HepG2 (cell line): Measurements from ENCODE around the gene PPP1R1B. TPM values are rescaled to one million over a fixed set of nuclear protein-coding genes. Genes with fewer than 3 reads are reported as not detected.

Experiments used
- CREM ChIP-seq, 2 experiments: sonication (generic) in 1 of 2; formaldehyde crosslinking in 1 of 2; IDR thresholded peaks; 2 replicates each; pipeline versions ENCODE4 v1.4.0 to v1.6.1; 2016 to 2020; ENCODE audit warnings: antibody characterized with exemption in 1 of 2, mild to moderate bottlenecking in 1 of 2, missing genetic modification reagents in 1 of 2
- ELF3 ChIP-seq: IDR thresholded peaks from 2 replicates; pipeline ENCODE4 v1.6.1; 2016; ENCODE audit warnings: missing genetic modification reagents, missing compliant biosample characterization
- HNF4A ChIP-seq: sonication (generic); formaldehyde crosslinking; IDR thresholded peaks from 2 replicates; pipeline ENCODE4 v1.4.0; 2020; ENCODE audit warnings: missing genetic modification reagents
- KLF13 ChIP-seq: sonication (generic); formaldehyde crosslinking; IDR thresholded peaks from 2 replicates; pipeline ENCODE4 v1.4.0; 2020; ENCODE audit warnings: mild to moderate bottlenecking, missing genetic modification reagents
- MAX ChIP-seq: IDR thresholded peaks from 2 replicates; pipeline ENCODE4 v1.6.1; 2012; ENCODE audit warnings: inconsistent platforms
- NR2F6 ChIP-seq, 2 experiments: IDR thresholded peaks; 2 replicates each; pipeline ENCODE4 v1.6.1; 2016; ENCODE audit warnings: antibody characterized with exemption in 1 of 2, mild to moderate bottlenecking in 1 of 2
- PHF21A ChIP-seq: sonication (generic); formaldehyde crosslinking; IDR thresholded peaks from 2 replicates; pipeline ENCODE4 v1.5.0; 2020; ENCODE audit warnings: mild to moderate bottlenecking, missing genetic modification reagents
- SIN3A ChIP-seq: IDR thresholded peaks from 2 replicates; pipeline ENCODE4 v1.6.1; 2011; ENCODE audit warnings: low read depth, mild to moderate bottlenecking, control low read depth, low read length, borderline replicate concordance
- SP4 ChIP-seq: sonication (generic); formaldehyde crosslinking; IDR thresholded peaks from 2 replicates; pipeline ENCODE4 v1.8.1; 2023; ENCODE audit warnings: mild to moderate bottlenecking, missing genetic modification reagents
- TBX3 ChIP-seq: fragments of 450-650 bp; IDR thresholded peaks from 2 replicates; pipeline ENCODE4 v1.6.1; 2017; ENCODE audit warnings: antibody characterized with exemption, mild to moderate bottlenecking, inconsistent platforms, borderline replicate concordance
- TCF12 ChIP-seq, 2 experiments: fragments of 450-650 bp in 1 of 2; sonication (generic) in 1 of 2; formaldehyde crosslinking in 1 of 2; IDR thresholded peaks; 2 replicates each; pipeline versions ENCODE4 v1.6.1 to v1.8.0; 2017 to 2022; ENCODE audit warnings: antibody characterized with exemption in 1 of 2, mild to moderate bottlenecking in 1 of 2, missing genetic modification reagents in 1 of 2, moderate library complexity in 1 of 2
- ZBTB1 ChIP-seq: sonication (generic); formaldehyde crosslinking; IDR thresholded peaks from 2 replicates; pipeline ENCODE4 v1.4.0; 2020; ENCODE audit warnings: missing genetic modification reagents, borderline replicate concordance
- ZBTB8A ChIP-seq: sonication (generic); formaldehyde crosslinking; IDR thresholded peaks from 2 replicates; pipeline ENCODE4 v1.4.0; 2020; ENCODE audit warnings: mild to moderate bottlenecking, low read depth, missing genetic modification reagents, borderline replicate concordance
- ZNF367 ChIP-seq: sonication (generic); formaldehyde crosslinking; IDR thresholded peaks from 2 replicates; pipeline ENCODE4 v1.4.0; 2020; ENCODE audit warnings: missing genetic modification reagents, borderline replicate concordance
- ZNF503 ChIP-seq: sonication (generic); formaldehyde crosslinking; IDR thresholded peaks from 2 replicates; pipeline ENCODE4 v1.4.0; 2020; ENCODE audit warnings: missing genetic modification reagents
- ZNF891 ChIP-seq: sonication (generic); formaldehyde crosslinking; IDR thresholded peaks from 2 replicates; pipeline ENCODE4 v1.5.0; 2020; ENCODE audit warnings: mild to moderate bottlenecking, missing genetic modification reagents
- ZSCAN9 ChIP-seq: IDR thresholded peaks from 2 replicates; pipeline ENCODE4 v1.6.1; 2016; ENCODE audit warnings: borderline replicate concordance
- polyA plus RNA-seq, 8 experiments: library from polyadenylated mRNA; depleted of rRNA in 3 of 8; stranded (reverse) in 7 of 8; unstranded in 1 of 8; fragments of >200 nt; fragmentation: Illumina TruSeq in 4 of 8; extraction: Trizol in 4 of 8; gene quantifications; 2 replicates each; pipeline versions ENCODE4 v1.2.1 to v1.2.3, GENCODE V29; 2011 to 2016; ENCODE audit warnings: low read depth in 4 of 8, missing spikeins in 1 of 8, mixed read lengths in 1 of 8; ENCODE audit not compliant: insufficient read depth in 1 of 8
- total RNA-seq, 5 experiments: library from RNA; depleted of rRNA; stranded (reverse); fragments of >200 nt; fragmentation: Illumina TruSeq; extraction: Trizol; gene quantifications; 2 replicates each; pipeline ENCODE4 v1.2.3, GENCODE V29; 2016; ENCODE audit warnings: low read depth in 1 of 5
- TF ChIP-seq, protein P1 (sequence below): sonication (generic); formaldehyde crosslinking; IDR thresholded peaks from 2 replicates; pipeline ENCODE4 v1.4.0; 2020; ENCODE audit warnings: missing genetic modification reagents, low read depth, mild to moderate bottlenecking, borderline replicate concordance
- TF ChIP-seq, protein P2 (sequence below): IDR thresholded peaks from 2 replicates; pipeline ENCODE4 v1.6.1; 2016
- TF ChIP-seq, protein P3 (sequence below): sonication (generic); formaldehyde crosslinking; IDR thresholded peaks from 2 replicates; pipeline ENCODE4 v1.5.0; 2020; ENCODE audit warnings: missing genetic modification reagents
- TF ChIP-seq, protein P4 (sequence below): sonication (generic); formaldehyde crosslinking; IDR thresholded peaks from 2 replicates; pipeline ENCODE4 v1.4.0; 2020; ENCODE audit warnings: missing genetic modification reagents, mild to moderate bottlenecking, borderline replicate concordance

PPP1R1B gene
- total and polyA plus RNA-seq, 2 of the 13 experiments (the other 11 are each of a cell fraction or from before 2014, with no cell fraction given), result 0.08 TPM; not detected in 1

DNA sequence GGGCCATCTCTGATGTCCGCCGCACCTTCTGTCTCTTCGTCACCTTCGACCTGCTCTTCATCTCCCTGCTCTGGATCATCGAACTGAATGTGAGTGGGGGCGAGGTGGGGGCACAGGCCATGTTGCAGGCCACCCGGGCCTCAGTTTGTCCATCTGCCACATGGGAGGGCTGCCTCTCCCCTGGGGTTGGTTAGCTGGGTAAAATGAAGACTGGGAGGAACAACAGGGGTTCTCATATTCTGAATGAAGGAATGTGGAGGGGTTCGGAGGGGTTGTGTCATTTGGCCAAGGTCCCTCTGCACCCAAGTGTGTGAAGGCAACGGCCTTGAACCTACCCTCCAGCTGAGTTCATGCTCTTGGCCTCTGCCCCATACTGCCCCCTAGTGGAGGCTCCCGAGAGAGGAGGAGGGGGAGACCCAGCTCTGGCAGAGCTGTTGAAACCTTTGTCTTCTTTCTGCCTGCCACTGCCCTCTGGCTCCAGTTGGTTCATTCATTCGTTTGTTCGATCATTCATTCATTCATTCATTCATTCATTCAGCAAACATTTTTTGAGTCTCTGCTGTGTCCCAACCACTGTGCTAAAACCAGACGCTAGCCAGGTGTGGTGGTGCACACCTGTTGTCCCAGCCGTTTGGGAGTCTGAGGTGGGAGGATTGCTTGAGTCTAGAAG, 27.0 kb downstream of the PPP1R1B start (continued):
- TF ChIP-seq NR2F6 (IDR thresholded peaks at IDR 0.05) (peak; percentile 86), NR2F6 (CRISPR knock-in tag; IDR thresholded peaks at IDR 0.05) (peak; percentile 94), ELF3 (CRISPR knock-in tag) (0 out of 2 replicates have a peak, but pooled peaks have one; percentile 23), TBX3 (0 out of 2 replicates have a peak, but pooled peaks have one; percentile 18), TCF12 (IDR thresholded peaks at IDR 0.05) (no peak), TCF12 (CRISPR knock-in tag; IDR thresholded peaks at IDR 0.05) (no peak), ZNF367 (CRISPR knock-in tag) (no peak), KLF13 (CRISPR knock-in tag) (no peak), ZNF503 (CRISPR knock-in tag) (no peak), SIN3A (no peak), SP4 (CRISPR knock-in tag) (peak; percentile 65; the same call in 1 of the 2 replicates), ZSCAN9 (CRISPR knock-in tag) (peak; percentile 67; the same call in 1 of the 2 replicates), HNF4A (CRISPR knock-in tag) (peak; percentile 88), ZNF891 (CRISPR knock-in tag) (no peak; the same call in 1 of the 2 replicates), MAX (no peak), ZBTB8A (CRISPR knock-in tag) (no peak), ZBTB1 (CRISPR knock-in tag) (no peak), CREM (IDR thresholded peaks at IDR 0.05) (no peak), CREM (CRISPR knock-in tag; IDR thresholded peaks at IDR 0.05) (no peak), PHF21A (CRISPR knock-in tag) (0 out of 2 replicates have a peak, but pooled peaks have one; percentile 28)
- TF ChIP-seq, protein P1, sequence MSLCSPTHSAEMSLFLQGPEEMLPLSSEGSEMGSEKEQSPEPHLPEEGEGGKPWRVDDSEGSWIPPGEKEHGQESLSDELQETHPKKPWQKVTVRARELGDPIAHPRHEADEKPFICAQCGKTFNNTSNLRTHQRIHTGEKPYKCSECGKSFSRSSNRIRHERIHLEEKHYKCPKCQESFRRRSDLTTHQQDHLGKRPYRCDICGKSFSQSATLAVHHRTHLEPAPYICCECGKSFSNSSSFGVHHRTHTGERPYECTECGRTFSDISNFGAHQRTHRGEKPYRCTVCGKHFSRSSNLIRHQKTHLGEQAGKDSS (CRISPR knock-in tag), result peak; percentile 72; the same call in 1 of the 2 replicates
- TF ChIP-seq, protein P2, sequence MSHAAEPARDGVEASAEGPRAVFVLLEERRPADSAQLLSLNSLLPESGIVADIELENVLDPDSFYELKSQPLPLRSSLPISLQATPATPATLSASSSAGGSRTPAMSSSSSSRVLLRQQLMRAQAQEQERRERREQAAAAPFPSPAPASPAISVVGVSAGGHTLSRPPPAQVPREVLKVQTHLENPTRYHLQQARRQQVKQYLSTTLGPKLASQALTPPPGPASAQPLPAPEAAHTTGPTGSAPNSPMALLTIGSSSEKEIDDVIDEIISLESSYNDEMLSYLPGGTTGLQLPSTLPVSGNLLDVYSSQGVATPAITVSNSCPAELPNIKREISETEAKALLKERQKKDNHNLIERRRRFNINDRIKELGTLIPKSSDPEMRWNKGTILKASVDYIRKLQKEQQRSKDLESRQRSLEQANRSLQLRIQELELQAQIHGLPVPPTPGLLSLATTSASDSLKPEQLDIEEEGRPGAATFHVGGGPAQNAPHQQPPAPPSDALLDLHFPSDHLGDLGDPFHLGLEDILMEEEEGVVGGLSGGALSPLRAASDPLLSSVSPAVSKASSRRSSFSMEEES (CRISPR knock-in tag), result no peak
- TF ChIP-seq, protein P3, sequence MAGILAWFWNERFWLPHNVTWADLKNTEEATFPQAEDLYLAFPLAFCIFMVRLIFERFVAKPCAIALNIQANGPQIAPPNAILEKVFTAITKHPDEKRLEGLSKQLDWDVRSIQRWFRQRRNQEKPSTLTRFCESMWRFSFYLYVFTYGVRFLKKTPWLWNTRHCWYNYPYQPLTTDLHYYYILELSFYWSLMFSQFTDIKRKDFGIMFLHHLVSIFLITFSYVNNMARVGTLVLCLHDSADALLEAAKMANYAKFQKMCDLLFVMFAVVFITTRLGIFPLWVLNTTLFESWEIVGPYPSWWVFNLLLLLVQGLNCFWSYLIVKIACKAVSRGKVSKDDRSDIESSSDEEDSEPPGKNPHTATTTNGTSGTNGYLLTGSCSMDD (CRISPR knock-in tag), result no peak
- TF ChIP-seq, protein P4, sequence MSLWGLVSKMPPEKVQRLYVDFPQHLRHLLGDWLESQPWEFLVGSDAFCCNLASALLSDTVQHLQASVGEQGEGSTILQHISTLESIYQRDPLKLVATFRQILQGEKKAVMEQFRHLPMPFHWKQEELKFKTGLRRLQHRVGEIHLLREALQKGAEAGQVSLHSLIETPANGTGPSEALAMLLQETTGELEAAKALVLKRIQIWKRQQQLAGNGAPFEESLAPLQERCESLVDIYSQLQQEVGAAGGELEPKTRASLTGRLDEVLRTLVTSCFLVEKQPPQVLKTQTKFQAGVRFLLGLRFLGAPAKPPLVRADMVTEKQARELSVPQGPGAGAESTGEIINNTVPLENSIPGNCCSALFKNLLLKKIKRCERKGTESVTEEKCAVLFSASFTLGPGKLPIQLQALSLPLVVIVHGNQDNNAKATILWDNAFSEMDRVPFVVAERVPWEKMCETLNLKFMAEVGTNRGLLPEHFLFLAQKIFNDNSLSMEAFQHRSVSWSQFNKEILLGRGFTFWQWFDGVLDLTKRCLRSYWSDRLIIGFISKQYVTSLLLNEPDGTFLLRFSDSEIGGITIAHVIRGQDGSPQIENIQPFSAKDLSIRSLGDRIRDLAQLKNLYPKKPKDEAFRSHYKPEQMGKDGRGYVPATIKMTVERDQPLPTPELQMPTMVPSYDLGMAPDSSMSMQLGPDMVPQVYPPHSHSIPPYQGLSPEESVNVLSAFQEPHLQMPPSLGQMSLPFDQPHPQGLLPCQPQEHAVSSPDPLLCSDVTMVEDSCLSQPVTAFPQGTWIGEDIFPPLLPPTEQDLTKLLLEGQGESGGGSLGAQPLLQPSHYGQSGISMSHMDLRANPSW, result no peak
